Mesenchymal stem cell (in vitro differentiated cells and primary cell): ENCODE data around the gene NHLRC2.
A peak's percentile ranks its signal among the peaks of the same experiment; 100 is the strongest.

Experiments
- DNase-seq: peaks from one replicate; pipeline ENCODE4 v3.0.0-alpha.2; 2013
- H2AFZ ChIP-seq: one replicate; pipeline ENCODE4 v1.6.1; 2013; ENCODE audit warnings: low read depth, mild to moderate bottlenecking, control low read depth, inconsistent platforms, low read length, moderate library complexity
- H2AK5ac ChIP-seq: 2 replicates; pipeline ENCODE4 v1.6.1; 2013; ENCODE audit warnings: low read length, moderate library complexity, mild to moderate bottlenecking, inconsistent platforms; ENCODE audit not compliant: severe bottlenecking
- H2BK120ac ChIP-seq: one replicate; pipeline ENCODE4 v1.6.1; 2013; ENCODE audit warnings: low read depth, mild to moderate bottlenecking, inconsistent platforms, low read length, moderate library complexity
- H2BK12ac ChIP-seq, 2 experiments: one replicate each; pipeline ENCODE4 v1.6.1; 2013; ENCODE audit warnings: inconsistent platforms in 2 of 2, low read length in 2 of 2, mild to moderate bottlenecking in 2 of 2, moderate library complexity in 2 of 2, control low read depth in 1 of 2
- H2BK15ac ChIP-seq: one replicate; pipeline ENCODE4 v1.6.1; 2013; ENCODE audit warnings: mild to moderate bottlenecking, low read depth, inconsistent platforms; ENCODE audit not compliant: poor library complexity, severe bottlenecking
- H2BK5ac ChIP-seq: 2 replicates; pipeline ENCODE4 v1.6.1; 2013; ENCODE audit warnings: low read depth, mild to moderate bottlenecking, low read length, control low read depth, inconsistent platforms; ENCODE audit not compliant: poor library complexity, severe bottlenecking
- H3K14ac ChIP-seq, 2 experiments: one replicate each; pipeline ENCODE4 v1.6.1; 2013; ENCODE audit warnings: inconsistent platforms in 2 of 2, low read length in 2 of 2, control low read depth in 1 of 2, mild to moderate bottlenecking in 1 of 2, moderate library complexity in 1 of 2
- H3K18ac ChIP-seq, 2 experiments: one replicate each; pipeline ENCODE4 v1.6.1; 2013; ENCODE audit warnings: inconsistent platforms in 2 of 2, low read length in 2 of 2, control low read depth in 1 of 2, low read depth in 1 of 2, mild to moderate bottlenecking in 1 of 2
- H3K23ac ChIP-seq, 2 experiments: one replicate each; pipeline ENCODE4 v1.6.1; 2013; ENCODE audit warnings: inconsistent platforms in 2 of 2, low read length in 2 of 2, mild to moderate bottlenecking in 2 of 2, moderate library complexity in 2 of 2, control low read depth in 1 of 2
- H3K27ac ChIP-seq: 2 replicates; pipeline ENCODE4 v1.5.1; 2013; ENCODE audit warnings: mild to moderate bottlenecking, moderate library complexity, low read length, control low read depth, inconsistent platforms; ENCODE audit not compliant: poor library complexity, severe bottlenecking
- H3K27me3 ChIP-seq, 2 experiments: 2 replicates each; pipeline versions ENCODE4 v1.6.1 to v1.7.0; 2013; ENCODE audit warnings: low read length in 2 of 2, mild to moderate bottlenecking in 2 of 2, moderate library complexity in 2 of 2, control low read depth in 1 of 2, inconsistent platforms in 1 of 2; ENCODE audit not compliant: control insufficient read depth in 1 of 2, insufficient read depth in 1 of 2
- H3K36me3 ChIP-seq, 2 experiments: 2 replicates each; pipeline versions ENCODE4 v1.6.1 to v1.7.0; 2013; ENCODE audit warnings: low read length in 2 of 2, control low read depth in 1 of 2, inconsistent platforms in 1 of 2, low read depth in 1 of 2, mild to moderate bottlenecking in 1 of 2; ENCODE audit not compliant: insufficient read depth in 2 of 2, control insufficient read depth in 1 of 2
- H3K4ac ChIP-seq, 2 experiments: one replicate each; pipeline ENCODE4 v1.6.1; 2013; ENCODE audit warnings: inconsistent platforms in 2 of 2, low read length in 2 of 2, mild to moderate bottlenecking in 2 of 2, moderate library complexity in 2 of 2, control low read depth in 1 of 2, low read depth in 1 of 2
- H3K4me1 ChIP-seq: 2 replicates; pipeline ENCODE4 v1.6.1; 2013; ENCODE audit warnings: low read depth, low read length, control low read depth; ENCODE audit not compliant: control insufficient read depth, insufficient read depth
- H3K4me2 ChIP-seq: 2 replicates; pipeline ENCODE4 v1.6.1; 2013; ENCODE audit warnings: low read length, mild to moderate bottlenecking, inconsistent platforms; ENCODE audit not compliant: poor library complexity, severe bottlenecking
- H3K4me3 ChIP-seq, 2 experiments: 2 replicates each; pipeline versions ENCODE4 v1.5.1 to v1.7.0; 2013; ENCODE audit warnings: low read length in 2 of 2, mild to moderate bottlenecking in 2 of 2, control low read depth in 1 of 2, low read depth in 1 of 2; ENCODE audit not compliant: insufficient read depth in 1 of 2
- H3K79me1 ChIP-seq: replicated peaks from 2 replicates; pipeline ENCODE4 v1.6.1; 2013; ENCODE audit warnings: mild to moderate bottlenecking, control low read depth, low read length, inconsistent platforms; ENCODE audit not compliant: poor library complexity, severe bottlenecking
- H3K9ac ChIP-seq: 2 replicates; pipeline ENCODE4 v1.7.0; 2013; ENCODE audit warnings: mild to moderate bottlenecking, low read length, moderate library complexity
- H3K9me3 ChIP-seq: 2 replicates; pipeline ENCODE4 v1.7.0; 2013; ENCODE audit warnings: mild to moderate bottlenecking, low read length; ENCODE audit not compliant: control insufficient read depth
- H4K8ac ChIP-seq: one replicate; pipeline ENCODE4 v1.6.1; 2013; ENCODE audit warnings: inconsistent platforms, mild to moderate bottlenecking, low read length, moderate library complexity
- H4K91ac ChIP-seq: one replicate; pipeline ENCODE4 v1.6.1; 2013; ENCODE audit warnings: mild to moderate bottlenecking, low read length, inconsistent platforms
- WGBS: methylation state at CpG from one replicate; pipeline ENCODE4 v1.1.7; 2013; ENCODE audit warnings: mixed read lengths; 5-methylcytosine and 5-hydroxymethylcytosine counted together

Gene NHLRC2

GRCh38 chr10:113893570-113893969, 39.1 kb downstream of the NHLRC2 start:
- no peak overlapping the region for H2BK15ac ChIP-seq
- no peak overlapping the region for H3K27ac ChIP-seq
- no peak overlapping the region for H3K18ac ChIP-seq
- H3K4me2 ChIP-seq = no peak overlapping the region
- peaks cover 4% of the 10 kb centered on the region for H3K4me1 ChIP-seq
- WGBS = 95% methylated on average over 2 of the region's 2 CpGs
- no peak overlapping the region for H4K8ac ChIP-seq
- H3K27me3 ChIP-seq = no peaks in the 10 kb centered on the region
- no peak overlapping the region for H2BK120ac ChIP-seq
- H3K9me3 ChIP-seq = no peaks in the 10 kb centered on the region
- no peak overlapping the region for H4K91ac ChIP-seq
- no peak overlapping the region for H2BK5ac ChIP-seq
- no peak overlapping the region for H3K23ac ChIP-seq
- no peak overlapping the region for H2BK12ac ChIP-seq
- H3K79me1 ChIP-seq = peaks cover 8% of the 10 kb centered on the region
- H2AK5ac ChIP-seq = no peak overlapping the region
- no peak overlapping the region for H2AFZ ChIP-seq
- DNase-seq = no peak
- H3K36me3 ChIP-seq = peaks cover 0 to 12% of the 10 kb centered on the region in 2 experiments
- H3K4me3 ChIP-seq = no peak overlapping the region
- H3K14ac ChIP-seq = no peak overlapping the region
- H3K9ac ChIP-seq = no peak overlapping the region
- H3K4ac ChIP-seq = no peak overlapping the region

- Histone ChIP-seq H3K4me2 (no peak overlapping the region), H3K4me1 (peaks cover 4% of the 10 kb centered on the region), H2AFZ (no peak overlapping the region), H2BK5ac (no peak overlapping the region), H3K14ac (no peak overlapping the region), H2BK15ac (no peak overlapping the region), H2BK12ac (no peak overlapping the region), H3K18ac (no peak overlapping the region), H3K27me3 (no peaks in the 10 kb centered on the region), H3K4ac (no peak overlapping the region), H3K27ac (no peak overlapping the region), H3K9me3 (no peaks in the 10 kb centered on the region), H3K9ac (no peak overlapping the region), H3K23ac (no peak overlapping the region), H3K79me1 (peaks cover 10% of the 10 kb centered on the region), H4K8ac (no peak overlapping the region), H3K4me3 (no peak overlapping the region), H3K36me3 (peaks cover 0 to 15% of the 10 kb centered on the region in 2 experiments), H2AK5ac (no peak overlapping the region), H2BK120ac (no peak overlapping the region), H4K91ac (no peak overlapping the region)
- no peak for DNase-seq
- WGBS = 100% methylated on average over 1 of the region's 1 CpG
Observed at GRCh38 chr10:113894581-113894980, 40.1 kb downstream of the NHLRC2 start.

- Histone ChIP-seq H3K9ac (no peak overlapping the region), H3K4ac (no peak overlapping the region), H2BK5ac (no peak overlapping the region), H2AFZ (no peak overlapping the region), H3K14ac (no peak overlapping the region), H3K4me2 (no peak overlapping the region), H3K27ac (no peak overlapping the region), H3K9me3 (no peaks in the 10 kb centered on the region), H2BK120ac (no peak overlapping the region), H3K23ac (no peak overlapping the region), H4K8ac (no peak overlapping the region), H3K4me3 (no peak overlapping the region), H3K18ac (no peak overlapping the region), H2BK15ac (no peak overlapping the region), H2BK12ac (no peak overlapping the region), H3K27me3 (no peaks in the 10 kb centered on the region), H4K91ac (no peak overlapping the region), H3K36me3 (peaks cover 0 to 15% of the 10 kb centered on the region in 2 experiments), H3K79me1 (peaks cover 10% of the 10 kb centered on the region), H2AK5ac (no peak overlapping the region), H3K4me1 (peaks cover 4% of the 10 kb centered on the region)
- peak; percentile 33 for DNase-seq
Observed at GRCh38 chr10:113895018-113895417, 40.6 kb downstream of the NHLRC2 start.

GRCh38 chr10:113897693-113898618, 43.5 kb downstream of the NHLRC2 start:
- no peak overlapping the region for H3K14ac ChIP-seq

More at GRCh38 chr10:113897693-113898618, 43.5 kb downstream of the NHLRC2 start:
- Histone ChIP-seq H4K91ac (no peak overlapping the region), H3K23ac (no peak overlapping the region), H3K18ac (no peak overlapping the region), H3K4ac (no peak overlapping the region), H3K36me3 (peaks cover 0 to 27% of the 10 kb centered on the region in 2 experiments), H2BK15ac (no peak overlapping the region), H3K9me3 (no peaks in the 10 kb centered on the region), H2AFZ (no peak overlapping the region), H3K79me1 (peaks cover 2% of the 10 kb centered on the region), H4K8ac (no peak overlapping the region), H2BK120ac (no peak overlapping the region), H3K9ac (no peak overlapping the region), H3K4me1 (peaks cover 2% of the 10 kb centered on the region), H3K27ac (no peak overlapping the region), H3K4me2 (no peak overlapping the region), H3K4me3 (no peak overlapping the region), H2BK12ac (no peak overlapping the region), H2BK5ac (no peak overlapping the region), H3K27me3 (no peaks in the 10 kb centered on the region), H2AK5ac (no peak overlapping the region)
- 97% methylated on average over 6 of the region's 6 CpGs for WGBS
- DNase-seq = no peak
